Smooth muscle cell of trachea (primary cell): ENCODE data around the gene COA6. TPM values are rescaled to one million over a fixed set of nuclear protein-coding genes. Genes with fewer than 3 reads are reported as not detected.

Source experiments
- total RNA-seq: library from RNA; depleted of rRNA; stranded (reverse); fragments of >200 nt; gene quantifications from 2 replicates; pipeline ENCODE4 v1.2.1, GENCODE V29; 2014

Gene COA6, protein sequence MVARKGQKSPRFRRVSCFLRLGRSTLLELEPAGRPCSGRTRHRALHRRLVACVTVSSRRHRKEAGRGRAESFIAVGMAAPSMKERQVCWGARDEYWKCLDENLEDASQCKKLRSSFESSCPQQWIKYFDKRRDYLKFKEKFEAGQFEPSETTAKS
- total RNA-seq = 14.6 and 28.5 TPM in 2 replicates

DNA sequence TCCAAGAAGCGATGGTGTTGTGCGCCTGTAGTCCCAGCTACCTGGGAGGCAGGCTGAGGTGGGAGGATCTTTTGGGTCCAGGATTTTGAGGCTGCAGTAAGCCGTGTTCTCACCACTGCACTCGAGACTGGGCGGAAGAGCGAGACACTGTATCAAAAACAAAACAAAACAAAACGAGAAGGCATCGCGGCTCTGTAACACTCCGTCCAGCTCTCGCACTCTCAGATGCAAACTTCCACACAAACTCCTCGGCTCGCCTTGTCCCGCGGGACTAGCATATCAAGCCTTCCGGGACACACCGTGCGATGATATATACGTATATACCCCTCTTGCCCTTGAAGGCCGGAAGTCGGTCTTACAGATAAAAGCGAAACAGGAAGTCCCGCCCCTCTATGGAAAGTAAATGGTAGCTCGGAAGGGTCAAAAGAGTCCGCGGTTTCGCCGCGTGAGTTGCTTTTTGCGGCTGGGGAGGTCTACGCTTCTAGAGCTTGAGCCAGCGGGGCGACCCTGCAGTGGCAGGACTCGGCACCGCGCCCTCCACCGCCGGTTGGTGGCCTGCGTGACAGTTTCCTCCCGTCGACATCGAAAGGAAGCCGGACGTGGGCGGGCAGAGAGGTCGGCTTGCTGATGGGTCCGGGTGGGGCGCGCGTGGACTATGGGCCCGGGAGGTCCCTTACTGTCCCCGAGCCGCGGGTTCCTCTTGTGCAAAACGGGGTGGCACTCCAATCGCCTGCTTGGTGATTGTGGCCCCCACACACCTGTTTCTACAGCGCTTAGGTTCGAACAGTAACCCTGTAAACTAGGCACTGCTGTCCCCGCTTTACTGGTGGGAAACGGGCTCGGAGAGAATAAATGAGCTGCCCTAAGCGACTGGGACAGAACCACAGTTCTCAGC is at the start of gene COA6:
COA6 (plus strand) TSS at position 393 of the 895 bp plus-strand sequence; CDS start at position 404, 11 bp downstream.

Other genes with a start within 250 kb of the COA6 start
- gene TARBP1, start 105.7 kb downstream of the COA6 start, total RNA-seq = 24.6 and 25.5 TPM in 2 replicates
- 54.7 and 95.9 TPM in 2 replicates for gene IRF2BP2, start 236.7 kb downstream of the COA6 start, total RNA-seq